NK-92 treated with Interleukin-12 subunit alpha and Interleukin-12 subunit beta, amount 100 ng/mL, for 24 hours (cell line): ENCODE measurements around the gene TMEM236.
"Not testable (repeated sequence)": the region's sequence is repeated elsewhere in the genome, so short reads cannot be mapped to it uniquely, and the experiment has no call there.

Experiments used
- DNase-seq: peaks from one replicate; lab custom pipeline; 2025; lab: John Stamatoyannopoulos, UW

The TMEM236 gene, protein sequence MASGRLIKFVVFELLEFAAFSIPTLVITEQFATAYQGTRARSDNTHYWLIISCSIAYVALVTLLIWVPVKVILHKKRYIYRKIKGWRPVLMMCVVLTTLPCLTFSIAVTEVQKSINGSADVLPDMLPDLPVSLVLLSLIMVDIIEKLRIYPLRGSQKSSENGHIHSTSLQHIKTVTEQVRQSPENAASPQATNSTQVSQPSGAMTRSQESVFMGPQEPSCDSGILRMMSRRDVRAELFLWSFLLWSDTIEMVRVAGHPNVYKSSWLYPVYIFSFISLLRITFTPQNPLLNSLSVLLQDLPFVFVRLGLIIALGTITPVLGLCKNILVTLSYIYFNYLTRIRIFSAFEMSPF

GRCh38 chr10:17751781-17752445, at the start of gene TMEM236:
TSS of gene TMEM236 (plus strand) at chr10:17752201. CDS start at chr10:17752296, 95 bp downstream.
- DNase-seq, result no peak

GRCh38 chr10:17703706-17704105, 48.3 kb upstream of the TMEM236 start:
- no peak for DNase-seq

DNA sequence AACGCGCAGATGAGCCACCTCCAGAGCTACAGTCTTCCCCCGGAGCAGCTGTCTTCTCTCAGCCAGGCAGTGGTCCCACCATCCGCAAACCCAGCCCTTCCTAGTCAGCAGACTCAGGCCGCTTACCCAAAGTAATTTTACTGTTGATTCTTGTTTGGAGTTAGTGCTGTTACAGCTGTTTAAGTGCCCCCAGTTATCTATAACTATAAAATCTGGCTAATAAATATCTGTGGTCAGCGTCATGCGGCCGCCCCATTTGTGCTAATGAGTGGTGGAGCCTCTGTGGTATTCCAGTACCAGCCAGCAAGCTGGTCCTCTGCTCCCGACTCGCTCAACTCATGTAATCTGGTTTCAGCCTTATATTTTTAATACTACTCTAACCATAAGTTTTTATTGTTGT, 43.2 kb upstream of the TMEM236 start:
- DNase-seq, result no peak

- DNase-seq, result no peak
Measured at GRCh38 chr10:17709492-17709891, 42.5 kb upstream of the TMEM236 start.

DNA sequence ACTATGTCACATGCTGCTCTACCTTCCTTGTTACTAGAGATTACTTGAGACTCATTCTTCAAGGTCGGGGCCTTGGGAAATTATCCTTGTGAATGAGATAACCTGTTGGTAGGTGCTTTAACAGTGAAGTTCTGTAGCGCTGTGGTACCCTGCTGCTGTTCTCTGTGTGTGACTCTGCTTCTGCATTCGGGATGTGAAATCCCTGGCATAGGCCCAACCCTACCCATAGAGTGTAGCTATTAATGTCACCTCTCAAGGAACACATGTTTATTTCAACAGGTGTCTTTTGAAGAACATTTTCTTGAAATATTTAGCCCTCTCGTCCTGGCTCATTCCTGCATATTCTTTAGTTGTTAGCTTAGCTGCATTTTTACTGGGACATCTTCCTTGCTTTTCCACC, 41.8 kb upstream of the TMEM236 start:
- no peak for DNase-seq

GRCh38 chr10:17712053-17712452, 39.9 kb upstream of the TMEM236 start:
- no peak for DNase-seq

GRCh38 chr10:17712717-17713471, 39.1 kb upstream of the TMEM236 start:
- no peak for DNase-seq

DNA sequence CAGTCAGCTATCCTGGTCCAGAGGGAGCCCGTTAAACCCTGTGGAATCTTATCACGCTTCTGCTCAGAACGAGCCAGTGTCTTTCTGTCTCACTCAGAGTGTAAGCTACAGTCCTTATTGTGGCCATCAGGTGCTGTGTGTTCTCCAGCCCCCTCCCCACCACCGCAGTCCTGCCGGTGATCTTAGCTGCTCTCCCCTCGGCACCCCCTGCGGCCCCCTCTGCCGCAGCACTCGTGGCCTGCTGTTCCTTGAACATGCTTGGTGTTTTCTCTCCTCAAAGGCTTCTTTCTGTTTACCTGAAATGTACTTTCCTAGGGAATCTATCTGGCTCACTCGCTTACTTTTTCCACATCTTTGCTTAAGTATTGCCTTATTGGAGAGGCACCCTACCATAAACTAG, 38.2 kb upstream of the TMEM236 start:
- no peak for DNase-seq

GRCh38 chr10:17716161-17716560, 35.8 kb upstream of the TMEM236 start:
- no peak for DNase-seq

GRCh38 chr10:17722317-17723014, 29.5 kb upstream of the TMEM236 start:
- DNase-seq, result not testable (repeated sequence)

- no peak for DNase-seq
Measured at GRCh38 chr10:17725703-17726102, 26.3 kb upstream of the TMEM236 start.

- DNase-seq, result no peak
Measured at GRCh38 chr10:17729630-17730029, 22.4 kb upstream of the TMEM236 start.

- no peak for DNase-seq
Measured at GRCh38 chr10:17730667-17731066, 21.3 kb upstream of the TMEM236 start.

DNA sequence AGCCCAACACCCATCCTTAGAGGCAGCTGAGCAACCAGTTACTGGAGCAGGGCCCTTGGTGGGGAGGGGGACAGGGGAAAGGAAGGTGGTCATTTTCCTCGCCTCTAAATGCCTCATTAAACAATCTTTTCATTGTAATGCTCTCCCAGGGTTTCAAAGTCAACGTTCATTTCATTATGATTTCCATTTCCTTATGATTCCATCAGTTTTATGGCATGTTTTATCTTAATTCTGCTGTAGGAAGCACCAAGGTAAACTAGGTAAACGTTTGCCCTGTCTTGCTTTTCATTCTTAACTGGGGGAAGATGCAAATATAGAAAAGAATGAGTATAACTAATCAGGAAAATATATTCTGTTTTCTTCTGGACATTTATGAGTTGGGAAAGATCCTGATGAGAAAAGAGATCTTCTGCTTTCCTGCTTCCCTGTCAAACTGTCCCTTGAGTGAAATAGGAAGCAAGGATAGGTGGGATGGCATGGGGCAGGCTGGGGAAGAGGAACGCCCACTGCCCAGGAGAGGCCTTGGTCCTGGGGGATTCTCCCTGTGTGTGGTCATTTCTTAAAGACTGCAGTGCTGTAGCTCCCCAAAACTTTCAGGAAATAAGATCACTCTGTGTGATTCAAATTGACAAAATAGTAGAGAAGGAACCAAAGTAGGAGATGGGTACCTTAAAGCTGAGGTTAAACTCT, 20.5 kb upstream of the TMEM236 start:
- no peak for DNase-seq

- no peak for DNase-seq
Measured at GRCh38 chr10:17733620-17734019, 18.4 kb upstream of the TMEM236 start.

GRCh38 chr10:17734432-17735080, 17.4 kb upstream of the TMEM236 start:
- DNase-seq, result no peak

DNA sequence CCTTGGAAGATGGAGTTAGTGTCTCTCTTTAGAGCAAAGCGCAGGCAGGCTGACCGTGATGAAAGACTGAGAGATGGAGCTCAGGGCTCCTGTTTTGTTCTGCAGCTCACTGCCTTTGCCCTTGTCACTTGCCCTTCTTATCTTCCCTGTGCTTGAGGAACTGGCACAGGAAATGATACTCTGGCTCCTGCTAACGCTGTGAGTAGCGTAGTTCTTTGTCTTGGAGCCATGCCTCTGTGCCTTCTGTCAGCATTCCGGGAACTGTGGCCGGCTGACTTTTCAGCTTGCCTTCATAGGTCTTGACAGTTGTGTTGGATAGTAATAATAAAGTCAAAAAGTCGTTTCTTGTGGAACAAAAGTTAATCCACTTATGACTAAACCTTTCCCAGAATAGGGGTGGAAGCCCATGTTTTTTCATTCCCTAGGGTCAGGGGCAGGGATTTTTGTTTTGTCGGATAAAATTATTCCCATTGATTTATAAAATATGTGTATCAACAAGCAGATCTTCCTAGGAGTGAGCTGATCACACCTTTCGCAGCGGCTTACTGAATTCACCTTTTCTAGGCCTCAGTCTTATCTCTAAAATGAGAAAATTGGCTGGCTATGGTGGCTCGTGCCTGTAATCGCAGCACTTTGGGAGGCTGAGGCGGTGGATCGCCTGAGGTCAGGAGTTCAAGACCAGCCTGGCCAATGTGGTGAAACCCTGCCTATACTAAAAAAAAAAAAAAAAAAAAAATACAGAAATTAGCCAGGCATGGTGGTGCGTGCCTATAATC, 16.6 kb upstream of the TMEM236 start:
- DNase-seq, result no peak

DNA sequence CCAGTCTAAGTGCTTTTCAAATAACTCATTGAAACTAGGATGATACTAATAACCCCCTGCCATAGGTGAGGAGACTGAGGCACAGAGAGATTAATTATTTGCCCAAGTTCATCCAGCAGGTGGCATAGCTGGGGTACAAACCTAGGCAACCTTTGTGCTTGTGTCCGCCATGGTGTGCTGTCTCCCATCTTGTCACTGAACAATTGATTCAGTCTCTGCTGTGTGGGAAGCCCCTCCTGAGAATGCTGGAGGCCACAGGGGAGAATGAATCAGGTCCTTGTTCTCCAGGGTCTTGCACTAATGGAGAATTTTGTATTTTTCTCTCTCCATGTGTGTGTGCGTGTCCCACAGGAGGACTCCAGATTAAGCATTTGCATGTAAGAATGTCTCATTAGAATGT, 15.8 kb upstream of the TMEM236 start:
- DNase-seq, result no peak

DNA sequence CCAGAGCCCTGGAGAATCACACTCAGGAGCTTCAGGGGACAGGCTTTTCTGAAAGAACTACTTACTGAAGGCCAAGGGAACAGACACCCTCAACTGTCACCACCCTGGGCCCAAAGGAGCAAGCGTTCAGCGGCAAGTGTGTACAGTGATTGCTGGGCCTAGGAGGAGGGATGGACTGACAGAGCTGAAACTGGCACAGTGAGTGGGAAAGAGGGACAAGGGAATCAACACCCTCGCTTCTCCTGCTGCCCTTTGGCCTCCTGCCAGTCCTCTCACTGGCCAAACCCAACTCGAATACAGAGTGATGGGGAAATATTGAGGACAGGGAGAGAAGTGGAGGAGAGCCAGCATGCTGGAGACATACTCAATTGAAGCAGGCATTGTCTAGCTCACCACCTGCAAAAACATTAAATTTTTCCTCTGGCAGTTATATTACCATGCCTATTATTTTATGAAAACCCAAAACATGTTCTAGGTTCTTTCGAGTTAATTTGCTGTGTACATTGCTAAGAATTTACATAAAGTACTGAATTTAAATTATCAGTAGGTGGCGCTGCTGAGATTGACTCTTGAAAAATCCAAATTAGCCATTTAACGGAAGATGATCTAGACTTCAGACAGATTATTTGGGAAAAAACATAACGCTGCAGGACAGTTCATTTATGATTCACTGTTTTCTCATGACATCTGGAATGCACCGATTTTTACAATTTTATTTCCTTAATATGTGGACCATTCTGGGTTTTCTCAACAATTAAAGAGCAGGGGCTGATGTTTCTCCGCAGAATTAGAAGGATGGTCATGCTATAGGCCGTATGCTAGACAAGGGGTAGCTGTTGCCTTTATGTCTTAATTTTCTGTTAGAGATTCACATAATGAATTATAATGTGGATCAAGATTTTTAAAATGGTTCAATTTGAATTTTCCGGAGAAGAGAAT, 14.7 kb upstream of the TMEM236 start:
- no peak for DNase-seq
